Hepatic stellate cell (primary cell): ENCODE data around the gene RBM45.

Experiments
- DNase-seq: peaks from one replicate; pipeline ENCODE4 v3.0.0; 2011; ENCODE audit warnings: low spot score

RBM45 gene

DNA sequence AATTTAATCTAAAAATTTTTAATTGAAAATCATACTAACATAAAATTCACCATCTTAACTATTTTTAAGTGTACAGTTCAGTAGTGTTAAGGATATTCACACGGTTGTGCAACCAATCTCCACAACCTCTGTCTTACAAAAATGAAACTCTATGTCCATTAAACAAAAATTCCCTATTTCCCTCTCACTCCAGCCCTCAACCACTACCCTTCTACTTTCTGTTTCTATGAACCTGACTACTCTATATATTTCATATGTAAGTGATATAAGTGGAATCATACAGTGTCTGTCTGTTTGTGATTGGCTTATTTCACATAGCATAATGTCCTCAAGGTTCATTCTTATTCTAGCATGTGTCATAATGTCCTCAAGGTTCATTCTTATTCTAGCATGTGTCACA lies 47.7 kb downstream of the RBM45 start:
- no peak for DNase-seq

DNA sequence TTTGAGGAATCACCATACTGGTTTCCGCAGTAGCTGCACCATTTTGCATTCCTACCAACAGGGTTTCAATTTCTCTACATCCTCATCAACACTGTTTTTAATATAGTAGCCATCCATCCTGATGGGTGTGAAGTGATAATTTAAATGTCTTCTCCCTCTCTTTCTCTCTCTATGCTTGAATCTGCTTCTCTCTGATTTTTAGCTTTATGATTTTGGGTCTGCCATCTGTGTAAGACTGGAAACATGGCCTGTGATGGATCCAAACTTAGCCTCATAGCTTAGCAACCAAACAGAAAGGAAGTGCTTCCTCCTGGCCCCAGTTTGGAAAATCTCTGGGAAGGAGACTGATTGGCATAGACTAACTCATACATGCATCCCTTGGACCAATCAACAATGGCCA lies 48.4 kb downstream of the RBM45 start:
- no peak for DNase-seq

DNA sequence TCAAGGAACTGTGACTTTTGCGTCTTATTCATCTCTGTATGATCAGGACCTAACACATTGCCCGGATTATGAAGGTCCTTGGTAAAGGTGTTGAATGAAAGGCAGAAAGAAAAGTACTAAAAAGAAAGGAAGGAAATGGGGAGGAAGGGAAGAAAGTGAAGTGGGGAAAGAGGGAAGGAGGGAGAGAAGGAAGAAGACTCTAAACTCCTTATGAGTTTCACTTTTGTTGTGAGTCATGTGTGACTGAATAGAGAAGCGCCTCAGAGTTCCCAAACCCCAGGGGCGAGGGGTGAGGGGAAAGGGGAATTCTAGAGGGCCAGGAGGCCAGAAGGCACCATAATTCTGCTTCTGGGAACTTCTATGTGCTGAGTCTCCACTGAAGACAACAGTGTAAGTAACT lies 51.2 kb downstream of the RBM45 start:
- no peak for DNase-seq

DNA sequence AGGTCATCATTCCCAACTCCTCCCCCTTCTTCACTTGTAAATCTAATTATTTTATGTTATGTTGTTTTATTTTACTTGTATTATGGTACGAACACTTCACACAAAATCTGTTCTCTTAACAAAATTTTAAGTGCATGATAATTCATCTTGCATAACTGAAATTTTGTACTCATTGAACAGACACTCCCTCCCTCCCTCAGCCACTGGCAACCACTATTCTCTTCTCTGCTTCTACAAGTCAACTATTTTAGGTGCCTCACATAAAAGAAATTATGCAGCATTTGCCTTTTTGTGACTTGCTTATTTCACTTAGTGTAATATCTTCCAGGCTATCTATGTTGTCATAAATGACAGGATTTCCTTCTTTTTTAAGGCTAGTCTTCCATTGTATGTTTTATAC lies 51.7 kb downstream of the RBM45 start:
- DNase-seq = no peak

DNA sequence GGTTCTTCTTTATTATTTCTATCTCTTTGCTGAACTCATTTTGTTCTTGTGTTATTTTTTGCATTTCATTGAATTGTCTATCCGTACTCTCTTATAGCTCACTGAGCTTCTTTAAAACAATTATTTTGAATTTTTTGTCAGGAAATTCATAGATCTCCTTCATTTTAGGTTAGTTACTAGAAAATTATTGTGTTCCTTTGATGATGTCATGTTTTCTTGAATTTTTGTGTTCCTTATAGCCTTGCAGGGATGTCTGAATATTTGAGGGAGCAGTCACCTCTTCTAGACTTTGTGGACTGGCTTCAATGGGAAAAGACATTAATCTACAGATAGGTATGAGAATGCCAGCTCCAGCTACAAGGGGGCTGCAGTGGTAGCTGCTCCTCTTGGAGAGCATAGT lies 61.4 kb downstream of the RBM45 start:
- DNase-seq = no peak

DNA sequence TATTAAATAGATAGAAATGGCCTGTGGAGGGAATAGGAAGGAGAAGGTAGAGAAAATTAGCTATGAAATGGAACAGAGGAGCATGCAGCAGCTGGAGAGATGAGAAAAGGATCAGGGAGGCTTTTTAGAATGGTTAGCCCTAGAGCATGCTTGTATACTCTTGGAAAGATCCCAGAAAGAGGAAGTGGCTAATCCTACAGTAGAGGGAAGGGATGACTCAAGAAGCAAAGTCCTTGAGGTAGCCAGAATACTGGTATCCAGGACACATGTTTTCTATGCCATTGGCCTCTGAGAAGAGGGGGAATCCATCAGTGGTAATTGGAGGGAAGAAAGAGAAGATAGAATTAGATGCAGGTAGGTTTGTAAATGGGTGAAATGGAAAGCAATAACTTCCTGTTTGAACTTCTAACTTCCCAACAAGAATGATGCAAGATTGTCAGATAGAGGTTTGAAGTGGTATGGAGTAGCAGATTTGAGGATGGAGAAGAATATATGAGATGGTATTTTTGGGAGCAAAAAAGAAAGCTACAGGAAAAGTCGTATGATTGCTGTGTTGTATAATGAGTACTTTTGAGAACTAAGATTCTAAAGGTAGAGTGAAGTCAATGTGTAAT lies 64.9 kb downstream of the RBM45 start:
- DNase-seq = no peak
